Stimulated activated CD8-positive, alpha-beta memory T cell treated with anti-CD3 and anti-CD28 coated beads, Interleukin-7, amount 100 ng/mL, for 4 hours (primary cell): ENCODE results near the gene TBX22.
"Not testable (repeated sequence)": the region's sequence is repeated elsewhere in the genome, so short reads cannot be mapped to it uniquely, and the experiment has no call there.

Experiments
- DNase-seq, 2 donors: peaks; one replicate each; pipeline ENCODE4 v3.0.0-alpha.2; 2020; ENCODE audit warnings: low read depth in 2 of 2

Gene TBX22

GRCh38 chrX:80014141-80014940, at the start of gene TBX22:
Gene TBX22 (plus strand): TSS chrX:80014753. CDS start chrX:80022270, 7,517 bp downstream.
- no peak for DNase-seq

- DNase-seq = no peak
Measured at GRCh38 chrX:79975605-79976004, 38.9 kb upstream of the TBX22 start.

- DNase-seq = no peak
Measured at GRCh38 chrX:80004458-80004857, 10.1 kb upstream of the TBX22 start.

- DNase-seq = no peak
Measured at GRCh38 chrX:80011522-80011921, 3.0 kb upstream of the TBX22 start.

- DNase-seq = no peak
Measured at GRCh38 chrX:80016182-80016581, 1.6 kb downstream of the TBX22 start.

- no peak for DNase-seq
Measured at GRCh38 chrX:80021621-80022020, 7.1 kb downstream of the TBX22 start.

- DNase-seq = no peak
Measured at GRCh38 chrX:80022363-80023031, 7.9 kb downstream of the TBX22 start.

- no peak for DNase-seq
Measured at GRCh38 chrX:80026116-80026515, 11.6 kb downstream of the TBX22 start.

GRCh38 chrX:80066156-80066555, 51.6 kb downstream of the TBX22 start:
- DNase-seq = not testable (repeated sequence)

GRCh38 chrX:80075625-80076024, 61.1 kb downstream of the TBX22 start:
- DNase-seq = not testable (repeated sequence)
